ENCODE results near the gene PSTPIP1. TPM values are rescaled to one million over a fixed set of nuclear protein-coding genes. Genes with fewer than 3 reads are reported as not detected.

Gene PSTPIP1
- total and polyA plus RNA-seq, 8 donors, result 1.8 to 52.9 (median 3.4) TPM

- no peak for ATAC-seq
- Histone ChIP-seq H3K4me3 (no peak overlapping the region), H3K36me3 (no peaks in the 10 kb centered on the region), H3K9me3 (no peaks in the 10 kb centered on the region), H3K27me3 (no peaks in the 10 kb centered on the region), H3K4me1 (peaks cover 0 to 28% of the 10 kb centered on the region in 2 donors), H3K27ac (no peak overlapping the region)
- intact Hi-C loops (cut with DNase I), result no loop called here
- DNase-seq, result peak in 1 of 4 donors; percentile 56
- TF ChIP-seq, protein P1, sequence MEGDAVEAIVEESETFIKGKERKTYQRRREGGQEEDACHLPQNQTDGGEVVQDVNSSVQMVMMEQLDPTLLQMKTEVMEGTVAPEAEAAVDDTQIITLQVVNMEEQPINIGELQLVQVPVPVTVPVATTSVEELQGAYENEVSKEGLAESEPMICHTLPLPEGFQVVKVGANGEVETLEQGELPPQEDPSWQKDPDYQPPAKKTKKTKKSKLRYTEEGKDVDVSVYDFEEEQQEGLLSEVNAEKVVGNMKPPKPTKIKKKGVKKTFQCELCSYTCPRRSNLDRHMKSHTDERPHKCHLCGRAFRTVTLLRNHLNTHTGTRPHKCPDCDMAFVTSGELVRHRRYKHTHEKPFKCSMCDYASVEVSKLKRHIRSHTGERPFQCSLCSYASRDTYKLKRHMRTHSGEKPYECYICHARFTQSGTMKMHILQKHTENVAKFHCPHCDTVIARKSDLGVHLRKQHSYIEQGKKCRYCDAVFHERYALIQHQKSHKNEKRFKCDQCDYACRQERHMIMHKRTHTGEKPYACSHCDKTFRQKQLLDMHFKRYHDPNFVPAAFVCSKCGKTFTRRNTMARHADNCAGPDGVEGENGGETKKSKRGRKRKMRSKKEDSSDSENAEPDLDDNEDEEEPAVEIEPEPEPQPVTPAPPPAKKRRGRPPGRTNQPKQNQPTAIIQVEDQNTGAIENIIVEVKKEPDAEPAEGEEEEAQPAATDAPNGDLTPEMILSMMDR (IDR thresholded peaks at IDR 0.05), result no peak
Measured at GRCh38 chr15:76978522-76979330, 16.2 kb upstream of the PSTPIP1 start.

GRCh38 chr15:76979331-76979925 is 15.5 kb upstream of the PSTPIP1 start:
- ATAC-seq (no peak), DNase-seq (no peak)
- Histone ChIP-seq H3K27me3 (no peaks in the 10 kb centered on the region), H3K36me3 (no peaks in the 10 kb centered on the region), H3K4me1 (peaks cover 0 to 35% of the 10 kb centered on the region in 2 donors), H3K4me3 (no peak overlapping the region), H3K27ac (no peak overlapping the region), H3K9me3 (no peaks in the 10 kb centered on the region)
- TF ChIP-seq, protein P1 (IDR thresholded peaks at IDR 0.05), result no peak
- intact Hi-C loops (cut with DNase I), result no loop called here

DNA sequence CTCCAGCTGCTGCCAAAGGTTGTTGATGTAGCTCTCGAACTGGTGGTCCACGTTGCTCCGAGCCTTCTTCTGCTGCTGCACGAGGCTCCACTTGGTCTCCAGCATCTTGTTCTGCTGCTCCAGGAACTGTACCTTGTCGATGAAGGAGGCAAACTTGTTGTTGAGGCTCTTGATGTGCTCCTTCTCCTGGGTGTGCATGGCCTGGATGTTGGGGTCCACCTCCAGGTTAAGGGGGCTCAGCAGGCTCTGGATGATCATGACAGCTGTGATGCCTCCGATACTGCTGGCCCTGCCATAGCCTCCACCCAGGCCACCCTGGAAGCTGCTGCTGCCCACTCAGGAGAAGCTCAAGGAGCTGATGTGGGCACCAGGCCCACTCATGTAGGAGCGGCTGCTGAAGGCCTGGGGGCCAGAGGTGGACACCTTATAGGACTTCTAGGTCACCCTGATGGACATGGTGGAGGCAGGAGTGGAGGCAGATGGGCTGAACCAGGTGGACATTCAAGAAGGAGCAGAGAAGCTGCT is 14.9 kb upstream of the PSTPIP1 start:
- intact Hi-C loops (cut with DNase I), result no loop called here
- Histone ChIP-seq H3K4me3 (no peak overlapping the region), H3K27ac (no peak overlapping the region), H3K4me1 (peaks cover 0 to 38% of the 10 kb centered on the region in 2 donors), H3K36me3 (no peaks in the 10 kb centered on the region), H3K27me3 (no peaks in the 10 kb centered on the region), H3K9me3 (no peaks in the 10 kb centered on the region)
- DNase-seq, result peak in 1 of 4 donors; percentile 31
- TF ChIP-seq, protein P1 (IDR thresholded peaks at IDR 0.05), result no peak
- ATAC-seq, result no peak

DNA sequence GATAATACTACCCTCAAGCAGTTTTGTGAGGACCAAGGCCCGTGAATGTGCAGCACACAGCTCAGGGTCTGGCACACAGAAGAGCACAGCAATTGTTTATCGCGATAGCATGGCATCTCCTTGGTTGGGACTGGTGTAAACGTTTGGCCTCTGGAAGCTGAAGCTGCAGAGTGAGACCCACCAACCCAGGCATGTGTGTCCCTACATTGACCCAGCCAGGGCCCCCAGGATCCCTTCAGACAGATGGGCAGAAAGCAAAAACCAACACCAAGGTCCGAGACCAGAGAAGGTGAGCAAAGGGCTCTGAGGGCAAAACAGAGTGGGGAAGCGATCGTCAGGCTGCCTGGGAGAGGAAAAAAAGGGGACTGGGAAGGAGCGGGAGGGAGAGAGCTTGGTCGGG is 12.6 kb upstream of the PSTPIP1 start:
- Histone ChIP-seq H3K9me3 (no peaks in the 10 kb centered on the region), H3K4me1 (peaks cover 0 to 37% of the 10 kb centered on the region in 2 donors), H3K27ac (no peak overlapping the region), H3K36me3 (no peaks in the 10 kb centered on the region), H3K27me3 (no peaks in the 10 kb centered on the region), H3K4me3 (no peak overlapping the region)
- no peak for ATAC-seq
- intact Hi-C loops (cut with DNase I), result no loop called here
- DNase-seq, result no peak
- TF ChIP-seq, protein P1 (IDR thresholded peaks at IDR 0.05), result no peak

DNA sequence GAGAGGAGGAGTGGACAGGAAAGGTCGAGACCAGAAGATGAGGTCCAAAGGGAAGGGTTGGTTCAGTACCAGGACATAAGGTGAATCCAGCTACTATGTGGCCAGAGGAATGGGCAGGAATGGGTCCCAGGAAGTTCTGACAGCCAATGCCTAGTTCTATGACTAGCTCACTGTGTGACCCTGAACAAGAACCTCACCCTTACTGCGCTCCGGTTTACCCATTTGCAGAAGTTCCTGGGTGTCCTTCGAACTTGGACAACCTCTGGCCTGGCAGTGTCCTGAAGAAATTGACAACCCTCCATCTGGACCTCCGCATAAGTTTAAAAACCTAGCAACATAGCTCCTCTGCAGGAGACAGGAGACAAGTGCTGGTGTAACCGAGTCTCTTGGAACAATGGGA is 12.2 kb upstream of the PSTPIP1 start:
- Histone ChIP-seq H3K27ac (no peak overlapping the region), H3K4me1 (peaks cover 0 to 39% of the 10 kb centered on the region in 2 donors), H3K4me3 (no peak overlapping the region), H3K36me3 (no peaks in the 10 kb centered on the region), H3K9me3 (no peaks in the 10 kb centered on the region), H3K27me3 (no peaks in the 10 kb centered on the region)
- TF ChIP-seq, protein P1 (IDR thresholded peaks at IDR 0.05), result no peak
- DNase-seq, result no peak
- intact Hi-C loops (cut with DNase I), result no loop called here
- no peak for ATAC-seq

Measured in left lung (tissue), 10 donors.